Measurements from ENCODE around the gene IMMP2L.
A peak's percentile ranks its signal among the peaks of the same experiment; 100 is the strongest.

Gene IMMP2L

GRCh38 chr7:110685899-110686298 is 876.4 kb downstream of the IMMP2L start:
- H3K4me3 ChIP-seq (ENCODE audit: low read length), result no peak overlapping the region
- TF ChIP-seq, protein P1, sequence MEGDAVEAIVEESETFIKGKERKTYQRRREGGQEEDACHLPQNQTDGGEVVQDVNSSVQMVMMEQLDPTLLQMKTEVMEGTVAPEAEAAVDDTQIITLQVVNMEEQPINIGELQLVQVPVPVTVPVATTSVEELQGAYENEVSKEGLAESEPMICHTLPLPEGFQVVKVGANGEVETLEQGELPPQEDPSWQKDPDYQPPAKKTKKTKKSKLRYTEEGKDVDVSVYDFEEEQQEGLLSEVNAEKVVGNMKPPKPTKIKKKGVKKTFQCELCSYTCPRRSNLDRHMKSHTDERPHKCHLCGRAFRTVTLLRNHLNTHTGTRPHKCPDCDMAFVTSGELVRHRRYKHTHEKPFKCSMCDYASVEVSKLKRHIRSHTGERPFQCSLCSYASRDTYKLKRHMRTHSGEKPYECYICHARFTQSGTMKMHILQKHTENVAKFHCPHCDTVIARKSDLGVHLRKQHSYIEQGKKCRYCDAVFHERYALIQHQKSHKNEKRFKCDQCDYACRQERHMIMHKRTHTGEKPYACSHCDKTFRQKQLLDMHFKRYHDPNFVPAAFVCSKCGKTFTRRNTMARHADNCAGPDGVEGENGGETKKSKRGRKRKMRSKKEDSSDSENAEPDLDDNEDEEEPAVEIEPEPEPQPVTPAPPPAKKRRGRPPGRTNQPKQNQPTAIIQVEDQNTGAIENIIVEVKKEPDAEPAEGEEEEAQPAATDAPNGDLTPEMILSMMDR (conservative IDR thresholded peaks at IDR 0.05; ENCODE audit: low read depth, low read length), result no peak
- no peak for DNase-seq (ENCODE audit: low read depth)

- no peak overlapping the region for H3K4me3 ChIP-seq (ENCODE audit: low read length)
- no peak for DNase-seq (ENCODE audit: low read depth)
- TF ChIP-seq, protein P1 (conservative IDR thresholded peaks at IDR 0.05; ENCODE audit: low read depth, low read length), result no peak
These were observed 880.4 kb downstream of the IMMP2L start for GRCh38 chr7:110681941-110682340.

GRCh38 chr7:110677405-110677804 is 884.9 kb downstream of the IMMP2L start:
- peak; percentile 39 for DNase-seq (ENCODE audit: low read depth)
- no peak overlapping the region for H3K4me3 ChIP-seq (ENCODE audit: low read length)
- TF ChIP-seq, protein P1 (conservative IDR thresholded peaks at IDR 0.05; ENCODE audit: low read depth, low read length), result no peak

- H3K4me3 ChIP-seq (ENCODE audit: low read length), result no peak overlapping the region
- TF ChIP-seq, protein P1 (conservative IDR thresholded peaks at IDR 0.05; ENCODE audit: low read depth, low read length), result no peak
- no peak for DNase-seq (ENCODE audit: low read depth)
These were observed 885.5 kb downstream of the IMMP2L start for GRCh38 chr7:110676785-110677184.

- no peak overlapping the region for H3K4me3 ChIP-seq (ENCODE audit: low read length)
- no peak for DNase-seq (ENCODE audit: low read depth)
- TF ChIP-seq, protein P1 (conservative IDR thresholded peaks at IDR 0.05; ENCODE audit: low read depth, low read length), result no peak
These were observed 886.7 kb downstream of the IMMP2L start for GRCh38 chr7:110675383-110676103.

DNA sequence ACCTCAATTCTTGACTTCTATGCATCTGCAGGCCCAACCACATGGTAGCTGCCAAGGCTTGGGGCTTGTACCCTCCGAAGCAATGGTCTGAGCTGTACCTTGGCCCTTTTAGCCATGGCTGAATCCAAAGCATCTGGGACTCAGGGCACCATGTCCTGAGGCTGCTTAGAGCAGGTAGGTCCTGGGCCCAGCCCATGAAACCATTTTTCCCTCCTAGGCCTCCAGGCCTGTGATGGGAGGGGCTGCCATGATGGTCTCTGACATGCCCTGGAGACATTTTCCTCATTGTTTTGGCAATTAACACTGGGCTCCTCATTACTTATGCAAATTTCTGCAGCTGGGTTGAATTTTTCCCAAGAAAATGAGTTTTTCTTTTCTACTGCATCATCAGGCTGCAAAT is 889.1 kb downstream of the IMMP2L start:
- TF ChIP-seq, protein P1 (conservative IDR thresholded peaks at IDR 0.05; ENCODE audit: low read depth, low read length), result no peak
- no peak for DNase-seq (ENCODE audit: low read depth)
- H3K4me3 ChIP-seq (ENCODE audit: low read length), result no peak overlapping the region

- TF ChIP-seq, protein P1 (conservative IDR thresholded peaks at IDR 0.05; ENCODE audit: low read depth, low read length), result no peak
- no peak overlapping the region for H3K4me3 ChIP-seq (ENCODE audit: low read length)
- no peak for DNase-seq (ENCODE audit: low read depth)
These were observed 892.9 kb downstream of the IMMP2L start for GRCh38 chr7:110669410-110669809.

Data from retinal pigment epithelial cell (primary cell).